Spinal cord (tissue), 10 donors: ENCODE data around the gene EXD2. TPM values are rescaled to one million over a fixed set of nuclear protein-coding genes. Genes with fewer than 3 reads are reported as not detected.

Source experiments
- DNase-seq, 6 donors: peaks; one replicate each; pipeline versions ENCODE4 v3.0.0 to v3.0.0-alpha.2; 2013 to 2015; ENCODE audit warnings: low spot score in 6 of 6, low read depth in 4 of 6
- H3K27ac ChIP-seq: one replicate; pipeline ENCODE4 v1.5.1; 2013; ENCODE audit warnings: low read depth, low read length, control low read depth
- H3K27me3 ChIP-seq: one replicate; pipeline ENCODE4 v1.6.1; 2013; ENCODE audit warnings: low read length; ENCODE audit not compliant: control insufficient read depth, insufficient read depth
- H3K36me3 ChIP-seq: one replicate; pipeline ENCODE4 v1.6.1; 2013; ENCODE audit warnings: low read length; ENCODE audit not compliant: control insufficient read depth, insufficient read depth
- H3K4me1 ChIP-seq: one replicate; pipeline ENCODE4 v1.6.1; 2013; ENCODE audit warnings: low read length; ENCODE audit not compliant: control insufficient read depth, insufficient read depth
- H3K4me3 ChIP-seq: one replicate; pipeline ENCODE4 v1.5.1; 2013; ENCODE audit warnings: low read depth, low read length, control low read depth
- H3K9me3 ChIP-seq: one replicate; pipeline ENCODE4 v1.6.1; 2013; ENCODE audit warnings: low read length; ENCODE audit not compliant: control insufficient read depth, insufficient read depth
- WGBS: methylation state at CpG from one replicate; pipeline ENCODE4 v1.1.5; 2013; ENCODE audit warnings: missing lambda C conversion rate; ENCODE audit not compliant: insufficient coverage; 5-methylcytosine and 5-hydroxymethylcytosine counted together
- polyA plus RNA-seq, 2 donors: library from polyadenylated mRNA; unstranded; fragments of 120-200 nt; gene quantifications; one replicate each; pipeline ENCODE4 v1.2.1, GENCODE V29; 2013; ENCODE audit not compliant: insufficient read length in 2 of 2
- total RNA-seq, 2 donors: library from RNA; depleted of rRNA in 1 of 2; stranded (reverse); fragments of 120-200 nt in 1 of 2; fragments of >200 nt in 1 of 2; gene quantifications; one replicate each; pipeline versions ENCODE4 v1.2.3 to v1.2.4, GENCODE V29; 2013 to 2014
- donor health status: healthy.

Gene EXD2
- total and polyA plus RNA-seq, 4 donors = 32.2 to 44.5 (median 38.3) TPM

DNA sequence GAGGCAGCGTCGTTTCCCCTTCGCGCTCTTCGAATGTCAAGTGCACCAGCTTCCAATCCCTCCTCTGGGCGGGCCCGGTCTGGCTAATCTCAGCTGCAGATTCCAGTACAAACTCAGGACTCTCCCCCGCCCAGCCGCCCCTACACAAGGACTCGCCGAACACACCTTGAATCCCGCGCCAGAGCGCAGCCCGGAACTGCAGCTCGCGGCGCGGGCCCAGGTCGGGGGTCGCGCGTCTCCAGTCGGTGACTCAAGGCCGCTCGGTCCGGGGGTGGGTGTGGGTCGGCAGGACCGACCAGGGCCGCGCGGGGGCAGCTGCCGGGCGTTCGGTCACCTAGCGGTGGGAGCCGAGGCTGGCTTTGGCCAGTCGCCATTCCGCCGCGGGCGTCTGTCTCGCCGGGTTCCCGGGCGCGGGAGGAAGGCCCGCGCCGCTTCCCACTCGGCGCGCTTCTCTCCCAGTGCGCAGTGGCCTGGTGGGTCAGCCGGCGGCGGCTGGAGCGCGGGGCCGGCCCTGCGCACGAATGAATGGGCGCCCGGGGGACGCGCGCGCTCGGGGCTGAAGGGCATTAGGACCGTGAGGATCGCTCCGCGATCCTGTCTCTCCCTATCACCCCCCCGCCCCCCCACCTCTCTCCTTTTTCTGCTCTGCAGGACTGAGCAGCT is 68.4 kb downstream of the EXD2 start, which contains the start of gene GALNT16:
TSS of gene GALNT16 (plus strand) at position 632 of the 663 bp plus-strand sequence. CDS start 133 bp downstream, outside the sequence.
- H3K9me3 ChIP-seq = no peaks in the 10 kb centered on the region
- H3K36me3 ChIP-seq = no peaks in the 10 kb centered on the region
- H3K4me3 ChIP-seq = peak within 1 kb of the TSS; percentile 55
- under 1% methylated on average over 73 of the region's 74 CpGs for WGBS
- peak in 3 of 6 donors; percentile 45 to 88 (median 80) for DNase-seq
- H3K4me1 ChIP-seq = peaks cover 57% of the 10 kb centered on the region
- H3K27ac ChIP-seq = no peak within 1 kb of the TSS
- peaks cover 17% of the 10 kb centered on the region for H3K27me3 ChIP-seq

DNA sequence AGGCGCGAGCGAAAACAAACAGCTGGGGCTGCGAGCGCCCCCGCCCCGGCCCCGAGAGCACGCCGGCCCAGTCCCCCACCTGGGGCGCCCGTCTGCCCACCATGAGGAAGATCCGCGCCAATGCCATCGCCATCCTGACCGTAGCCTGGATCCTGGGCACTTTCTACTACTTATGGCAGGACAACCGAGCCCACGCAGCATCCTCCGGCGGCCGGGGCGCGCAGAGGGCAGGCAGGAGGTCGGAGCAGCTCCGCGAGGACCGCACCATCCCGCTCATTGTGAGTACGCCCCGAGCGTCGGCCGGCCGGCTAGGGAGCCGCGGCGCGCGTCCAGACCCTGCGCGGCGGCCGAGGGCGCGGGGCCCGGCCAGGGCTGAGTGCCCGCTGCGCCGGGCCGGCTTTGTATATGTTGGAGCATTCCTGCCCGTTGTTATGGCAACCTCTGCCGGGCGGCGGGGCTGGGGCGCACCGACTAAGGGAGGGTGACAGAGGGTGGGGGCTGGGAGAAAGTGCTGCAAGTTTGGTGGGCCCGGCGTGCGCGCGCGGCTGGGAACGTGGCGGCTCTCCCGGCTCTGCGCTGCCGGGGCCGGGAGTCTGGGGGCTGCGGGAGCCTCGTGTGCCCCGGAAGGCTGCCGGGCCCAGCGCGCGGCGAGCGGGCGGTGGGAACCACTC is 69.0 kb downstream of the EXD2 start:
- peaks cover 17% of the 10 kb centered on the region for H3K27me3 ChIP-seq
- H3K9me3 ChIP-seq = no peaks in the 10 kb centered on the region
- peaks cover 57% of the 10 kb centered on the region for H3K4me1 ChIP-seq
- under 1% methylated on average over 78 of the region's 78 CpGs for WGBS
- DNase-seq = peak in 2 of 6 donors; percentile 82
- H3K27ac ChIP-seq = no peak overlapping the region
- peak overlapping the region; percentile 55 for H3K4me3 ChIP-seq
- no peaks in the 10 kb centered on the region for H3K36me3 ChIP-seq

- H3K27me3 ChIP-seq = peaks cover 17% of the 10 kb centered on the region
- 1% methylated on average over 64 of the region's 64 CpGs for WGBS
- peak overlapping the region; percentile 55 for H3K4me3 ChIP-seq
- H3K9me3 ChIP-seq = no peaks in the 10 kb centered on the region
- no peak overlapping the region for H3K27ac ChIP-seq
- H3K4me1 ChIP-seq = peaks cover 52% of the 10 kb centered on the region
- H3K36me3 ChIP-seq = no peaks in the 10 kb centered on the region
- DNase-seq = peak in 2 of 6 donors; percentile 56 to 63
These were observed 69.7 kb downstream of the EXD2 start for GRCh38 chr14:69260861-69261564.

DNA sequence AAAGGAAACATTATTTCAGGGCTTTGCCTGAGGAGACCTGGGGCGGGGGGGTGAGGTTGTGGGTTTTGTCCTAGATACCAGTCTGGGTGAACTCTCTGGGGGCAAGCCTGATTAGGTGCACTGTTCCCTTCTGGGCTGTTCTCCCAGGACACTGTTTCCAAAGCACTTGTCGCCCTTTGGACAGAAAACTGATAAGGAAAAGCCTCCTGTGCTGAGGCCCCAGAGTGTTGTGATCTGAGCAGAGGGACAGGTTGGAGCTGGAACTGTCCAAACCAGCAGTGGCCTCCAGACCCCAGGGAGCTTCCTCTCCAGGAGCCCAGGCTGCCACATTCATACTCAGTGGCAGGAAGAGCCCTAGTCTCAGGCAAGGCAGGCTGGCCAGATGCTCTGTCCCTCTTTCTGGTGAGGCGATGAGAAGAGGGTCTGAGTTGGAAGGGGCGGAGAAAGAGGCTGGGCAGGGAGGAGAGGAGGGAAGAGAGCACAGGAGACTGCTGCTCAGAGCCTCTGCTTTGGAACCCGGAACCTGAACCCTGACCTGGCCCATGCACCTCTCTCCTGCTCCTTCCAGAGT is 70.5 kb downstream of the EXD2 start:
- Histone ChIP-seq H3K4me1 (peaks cover 46% of the 10 kb centered on the region), H3K9me3 (no peaks in the 10 kb centered on the region), H3K4me3 (no peak overlapping the region), H3K27me3 (peaks cover 17% of the 10 kb centered on the region), H3K36me3 (no peaks in the 10 kb centered on the region), H3K27ac (no peak overlapping the region)
- DNase-seq = no peak
- WGBS = 58% methylated on average over 3 of the region's 5 CpGs

GRCh38 chr14:69262516-69262915 is 71.2 kb downstream of the EXD2 start:
- Histone ChIP-seq H3K9me3 (no peaks in the 10 kb centered on the region), H3K27me3 (peaks cover 17% of the 10 kb centered on the region), H3K36me3 (no peaks in the 10 kb centered on the region), H3K27ac (no peak overlapping the region), H3K4me3 (no peak overlapping the region), H3K4me1 (peaks cover 46% of the 10 kb centered on the region)
- no CpG with 5 or more reads among the region's 3 CpGs for WGBS
- DNase-seq = no peak

DNA sequence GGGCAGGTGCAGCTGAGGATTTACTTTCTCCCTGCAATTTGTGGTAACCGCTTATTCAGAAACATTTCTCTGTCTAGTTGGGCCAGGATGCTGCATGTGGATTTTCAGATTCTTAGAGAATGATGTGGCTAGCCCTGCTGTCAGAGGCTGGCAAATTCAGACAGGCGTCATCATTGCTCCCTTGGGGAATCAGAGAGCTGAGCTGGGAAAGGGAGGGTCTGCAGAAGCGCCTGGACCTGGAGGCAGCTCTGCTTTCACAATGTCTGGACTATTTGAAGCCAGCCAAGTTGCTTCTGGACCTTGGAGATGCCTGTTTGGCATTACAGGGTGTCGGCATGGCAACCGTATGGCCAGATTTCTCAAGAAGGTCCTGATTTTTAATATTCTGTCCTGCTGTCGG is 72.1 kb downstream of the EXD2 start:
- Histone ChIP-seq H3K9me3 (no peaks in the 10 kb centered on the region), H3K36me3 (no peaks in the 10 kb centered on the region), H3K4me1 (peaks cover 46% of the 10 kb centered on the region), H3K27me3 (peaks cover 14% of the 10 kb centered on the region), H3K4me3 (no peak overlapping the region), H3K27ac (no peak overlapping the region)
- WGBS = 53% methylated on average over 6 of the region's 6 CpGs
- peak in 2 of 6 donors; percentile 72 to 78 for DNase-seq

- Histone ChIP-seq H3K4me1 (peaks cover 43% of the 10 kb centered on the region), H3K9me3 (no peaks in the 10 kb centered on the region), H3K36me3 (no peaks in the 10 kb centered on the region), H3K27ac (no peak overlapping the region), H3K4me3 (no peak overlapping the region), H3K27me3 (peaks cover 11% of the 10 kb centered on the region)
- 49% methylated on average over 7 of the region's 8 CpGs for WGBS
- peak in 1 of 6 donors; percentile 50 for DNase-seq
These were observed 72.5 kb downstream of the EXD2 start for GRCh38 chr14:69263771-69264170.

DNA sequence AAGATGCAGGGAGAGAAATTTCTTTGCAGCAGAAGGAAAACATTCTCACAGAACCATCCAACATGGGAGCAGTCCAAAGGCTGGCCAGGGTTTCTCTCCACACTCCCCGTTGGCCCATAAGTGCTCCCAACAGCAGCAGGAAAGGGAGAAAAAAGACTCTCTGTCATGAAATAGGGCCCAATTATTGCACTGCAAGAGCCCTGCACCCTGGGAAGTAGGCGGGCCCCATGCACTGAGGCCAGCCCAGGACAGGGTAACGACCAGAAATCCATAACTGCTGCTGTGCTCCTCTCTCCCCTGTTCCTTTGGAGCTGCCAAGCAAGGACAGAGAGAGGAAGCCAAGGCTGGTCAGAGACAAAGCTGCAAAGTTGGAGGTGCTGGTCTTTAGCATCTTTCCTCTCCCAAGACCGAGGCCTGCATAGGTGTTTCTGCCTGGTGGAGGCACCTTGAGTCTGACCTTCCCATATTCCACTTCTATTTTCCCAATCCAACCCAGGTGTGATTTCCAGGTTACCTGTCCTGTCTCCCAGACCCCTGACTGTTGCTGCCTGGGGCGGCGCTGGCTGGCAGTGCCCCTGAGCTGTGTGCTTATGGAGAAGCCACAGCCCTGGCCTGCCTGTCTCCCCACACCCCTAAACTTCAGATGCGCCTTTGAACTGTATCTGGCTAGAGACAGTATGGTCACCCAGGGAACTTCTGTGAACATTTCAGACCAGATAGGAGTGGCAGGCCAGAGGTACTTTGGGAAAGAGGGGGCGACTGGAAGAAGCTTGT is 75.5 kb downstream of the EXD2 start:
- DNase-seq = no peak
- no peaks in the 10 kb centered on the region for H3K36me3 ChIP-seq
- H3K27me3 ChIP-seq = no peaks in the 10 kb centered on the region
- H3K4me1 ChIP-seq = peaks cover 22% of the 10 kb centered on the region
- no peak overlapping the region for H3K4me3 ChIP-seq
- H3K27ac ChIP-seq = no peak overlapping the region
- no peaks in the 10 kb centered on the region for H3K9me3 ChIP-seq
- 77% methylated on average over 8 of the region's 8 CpGs for WGBS

DNA sequence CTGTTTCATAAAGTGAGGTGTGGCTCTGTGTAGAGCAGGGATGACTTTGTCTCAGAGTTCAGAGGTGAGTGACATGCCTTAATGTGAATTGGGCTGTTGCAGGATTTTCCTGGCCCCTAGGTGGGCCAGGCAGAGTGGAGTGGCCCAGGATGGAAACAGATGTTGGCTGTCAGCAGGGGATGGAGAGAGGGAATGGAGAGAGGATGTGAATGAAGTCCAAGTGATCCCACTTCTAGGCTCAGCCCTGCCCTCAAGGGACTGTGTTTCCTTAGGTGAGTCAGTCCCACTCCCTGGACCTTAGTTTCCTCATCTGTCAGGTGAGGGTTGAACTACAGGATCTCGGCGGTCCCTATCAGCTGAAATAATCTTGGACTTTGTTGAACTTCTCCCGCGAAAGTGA is 76.2 kb downstream of the EXD2 start:
- Histone ChIP-seq H3K4me3 (no peak overlapping the region), H3K9me3 (no peaks in the 10 kb centered on the region), H3K27me3 (no peaks in the 10 kb centered on the region), H3K27ac (no peak overlapping the region), H3K4me1 (peaks cover 15% of the 10 kb centered on the region), H3K36me3 (no peaks in the 10 kb centered on the region)
- DNase-seq = no peak
- WGBS = 100% methylated on average over 4 of the region's 4 CpGs
